Hair follicular keratinocyte (primary cell): ENCODE results near the gene OR4C13. TPM values are rescaled to one million over a fixed set of nuclear protein-coding genes. Genes with fewer than 3 reads are reported as not detected.

Experiments used
- total RNA-seq: library from RNA; depleted of rRNA; stranded (reverse); fragments of >200 nt; gene quantifications from 2 replicates; pipeline ENCODE4 v1.2.3, GENCODE V29; 2015

OR4C13 gene
- not detected in 2 replicates for total RNA-seq

GRCh38 chr11:49952091-49952490 lies at the start of gene OR4C13:
Gene OR4C13, plus strand, starts transcription at chr11:49952391. Its CDS starts 32 bp downstream, at chr11:49952423.

GRCh38 chr11:49982435-49982834 lies 30.2 kb downstream of the OR4C13 start, which contains the start of gene OR4C12:
Gene OR4C12, minus strand, starts transcription at chr11:49982535. Its CDS starts 34 bp downstream, at chr11:49982501.

Other genes starting within 250 kb of the OR4C13 start
- gene OR4C12, start 30.1 kb downstream of the OR4C13 start, total RNA-seq = not detected in 2 replicates
- gene OR4C45, start 80.5 kb downstream of the OR4C13 start, total RNA-seq = not detected in 2 replicates